22Rv1 (cell line): ENCODE data around the gene DPH1.

Source experiments
- H3K27ac ChIP-seq: fragments of 450-650 bp; 2 replicates; pipeline ENCODE4 v1.5.1; 2017
- CTCF ChIP-seq: fragments of 450-650 bp; IDR thresholded peaks from 2 replicates; pipeline ENCODE4 v1.5.1; 2017; ENCODE audit warnings: mild to moderate bottlenecking
- ZFX ChIP-seq: fragments of 450-650 bp; IDR thresholded peaks from 2 replicates; pipeline ENCODE4 v1.6.1; 2017; ENCODE audit warnings: antibody characterized with exemption, borderline replicate concordance

DPH1 gene

GRCh38 chr17:2040942-2041560 lies 11.1 kb downstream of the DPH1 start:
- H3K27ac ChIP-seq, result peak overlapping the region; percentile 89
- no peak for TF ChIP-seq CTCF
- no peak for TF ChIP-seq ZFX

- peak within 1 kb of the TSS; percentile 89 for H3K27ac ChIP-seq
- no peak for TF ChIP-seq ZFX
- TF ChIP-seq CTCF, result peak; percentile 52
These were observed 11.8 kb downstream of the DPH1 start, which contains the start of gene OVCA2 for GRCh38 chr17:2041561-2042389. TSS of gene OVCA2 (plus strand) at chr17:2042022. CDS start at chr17:2042048, 26 bp downstream.

- TF ChIP-seq CTCF (no peak), ZFX (no peak)
- peak overlapping the region; percentile 89 for H3K27ac ChIP-seq
These were observed 12.5 kb downstream of the DPH1 start for GRCh38 chr17:2042390-2042847.

- TF ChIP-seq CTCF, result no peak
- TF ChIP-seq ZFX, result no peak
- peak overlapping the region; percentile 89 for H3K27ac ChIP-seq
These were observed 13.0 kb downstream of the DPH1 start for GRCh38 chr17:2042933-2043332.

- TF ChIP-seq CTCF (no peak), ZFX (no peak)
- peak overlapping the region; percentile 89 for H3K27ac ChIP-seq
These were observed 13.8 kb downstream of the DPH1 start for GRCh38 chr17:2043785-2044184.

GRCh38 chr17:2044263-2044894 lies 14.4 kb downstream of the DPH1 start:
- H3K27ac ChIP-seq, result peak overlapping the region; percentile 89
- no peak for TF ChIP-seq CTCF
- no peak for TF ChIP-seq ZFX
